Mucosa of rectum (tissue), 2 donors: Measurements from ENCODE around the gene FAM98A.

Experiments used
- H3K27ac ChIP-seq, 2 donors: one replicate each; pipeline ENCODE4 v1.7.0; 2013; ENCODE audit warnings: inconsistent platforms in 2 of 2, low read depth in 2 of 2, low read length in 2 of 2
- H3K27me3 ChIP-seq, 2 donors: one replicate each; pipeline ENCODE4 v1.7.0; 2013; ENCODE audit warnings: low read length in 2 of 2; ENCODE audit not compliant: control insufficient read depth in 2 of 2, insufficient read depth in 2 of 2
- H3K36me3 ChIP-seq, 2 donors: one replicate each; pipeline ENCODE4 v1.7.0; 2013; ENCODE audit warnings: low read length in 2 of 2; ENCODE audit not compliant: control insufficient read depth in 2 of 2, insufficient read depth in 2 of 2
- H3K4me1 ChIP-seq, 2 donors: one replicate each; pipeline ENCODE4 v1.7.0; 2013; ENCODE audit warnings: low read length in 2 of 2, mild to moderate bottlenecking in 1 of 2; ENCODE audit not compliant: control insufficient read depth in 2 of 2, insufficient read depth in 2 of 2
- H3K4me3 ChIP-seq, 2 donors: one replicate each; pipeline ENCODE4 v1.7.0; 2013; ENCODE audit warnings: low read length in 2 of 2
- H3K9ac ChIP-seq, 2 donors: one replicate each; pipeline ENCODE4 v1.7.0; 2013; ENCODE audit warnings: low read length in 2 of 2, low read depth in 1 of 2, mild to moderate bottlenecking in 1 of 2
- H3K9me3 ChIP-seq, 2 donors: one replicate each; pipeline ENCODE4 v1.7.0; 2013; ENCODE audit warnings: low read length in 2 of 2; ENCODE audit not compliant: control insufficient read depth in 2 of 2
- donor health status: healthy.
- donor health status: Normal muscosa, but diverticular disease.

FAM98A gene

GRCh38 chr2:33598561-33599174 lies 431 bp downstream of the FAM98A start:
- Histone ChIP-seq H3K9ac (peak overlapping the region; percentile 89 to 92), H3K27ac (peak overlapping the region; percentile 76 to 84), H3K36me3 (peaks cover 9 to 10% of the 10 kb centered on the region in 2 donors), H3K4me1 (peaks cover 6 to 17% of the 10 kb centered on the region in 2 donors), H3K4me3 (peak overlapping the region; percentile 96 to 98), H3K27me3 (no peaks in the 10 kb centered on the region), H3K9me3 (no peaks in the 10 kb centered on the region)

- H3K9me3 ChIP-seq = no peaks in the 10 kb centered on the region
- H3K4me3 ChIP-seq = no peak overlapping the region
- H3K9ac ChIP-seq = no peak overlapping the region
- H3K27ac ChIP-seq = no peak overlapping the region
- H3K27me3 ChIP-seq = no peaks in the 10 kb centered on the region
- H3K36me3 ChIP-seq = peaks cover 14 to 23% of the 10 kb centered on the region in 2 donors
- peaks cover 6 to 17% of the 10 kb centered on the region in 2 donors for H3K4me1 ChIP-seq
These were observed 2.1 kb downstream of the FAM98A start for GRCh38 chr2:33597026-33597425.

- Histone ChIP-seq H3K9me3 (no peaks in the 10 kb centered on the region), H3K4me3 (no peak overlapping the region), H3K4me1 (peaks cover 6 to 17% of the 10 kb centered on the region in 2 donors), H3K27me3 (no peaks in the 10 kb centered on the region), H3K9ac (no peak overlapping the region), H3K36me3 (peaks cover 27 to 29% of the 10 kb centered on the region in 2 donors), H3K27ac (no peak overlapping the region)
These were observed 3.7 kb downstream of the FAM98A start for GRCh38 chr2:33595385-33595784.

GRCh38 chr2:33589444-33589843 lies 9.7 kb downstream of the FAM98A start:
- Histone ChIP-seq H3K27me3 (no peaks in the 10 kb centered on the region), H3K4me1 (no peaks in the 10 kb centered on the region), H3K9ac (no peak overlapping the region), H3K4me3 (no peak overlapping the region), H3K36me3 (peaks cover 48 to 55% of the 10 kb centered on the region in 2 donors), H3K27ac (no peak overlapping the region), H3K9me3 (no peaks in the 10 kb centered on the region)

DNA sequence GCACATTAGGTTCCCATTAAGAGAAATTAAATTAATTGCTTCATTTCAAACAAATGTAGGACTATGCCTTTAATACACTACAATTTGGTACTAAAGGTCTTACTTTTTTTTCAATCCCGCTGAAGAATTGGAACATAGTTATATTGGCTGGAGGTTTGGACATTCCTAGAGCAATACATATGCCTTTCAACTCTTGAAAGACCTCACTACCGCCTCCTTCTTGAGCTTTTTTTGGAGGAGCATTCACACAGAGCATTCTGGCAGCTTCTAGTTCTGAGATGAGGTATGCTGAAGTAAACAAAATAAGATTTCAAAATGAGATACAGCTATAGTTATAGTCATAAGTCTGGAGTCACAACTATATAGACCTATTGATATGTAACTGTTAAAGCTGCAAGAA lies 10.9 kb downstream of the FAM98A start:
- H3K4me1 ChIP-seq = no peaks in the 10 kb centered on the region
- no peak overlapping the region for H3K4me3 ChIP-seq
- peaks cover 44 to 55% of the 10 kb centered on the region in 2 donors for H3K36me3 ChIP-seq
- H3K27me3 ChIP-seq = no peaks in the 10 kb centered on the region
- no peaks in the 10 kb centered on the region for H3K9me3 ChIP-seq
- H3K27ac ChIP-seq = no peak overlapping the region
- H3K9ac ChIP-seq = no peak overlapping the region

GRCh38 chr2:33586766-33587165 lies 12.3 kb downstream of the FAM98A start:
- Histone ChIP-seq H3K27me3 (no peaks in the 10 kb centered on the region), H3K4me3 (no peak overlapping the region), H3K36me3 (peaks cover 36 to 41% of the 10 kb centered on the region in 2 donors), H3K4me1 (no peaks in the 10 kb centered on the region), H3K27ac (no peak overlapping the region), H3K9me3 (no peaks in the 10 kb centered on the region), H3K9ac (no peak overlapping the region)

DNA sequence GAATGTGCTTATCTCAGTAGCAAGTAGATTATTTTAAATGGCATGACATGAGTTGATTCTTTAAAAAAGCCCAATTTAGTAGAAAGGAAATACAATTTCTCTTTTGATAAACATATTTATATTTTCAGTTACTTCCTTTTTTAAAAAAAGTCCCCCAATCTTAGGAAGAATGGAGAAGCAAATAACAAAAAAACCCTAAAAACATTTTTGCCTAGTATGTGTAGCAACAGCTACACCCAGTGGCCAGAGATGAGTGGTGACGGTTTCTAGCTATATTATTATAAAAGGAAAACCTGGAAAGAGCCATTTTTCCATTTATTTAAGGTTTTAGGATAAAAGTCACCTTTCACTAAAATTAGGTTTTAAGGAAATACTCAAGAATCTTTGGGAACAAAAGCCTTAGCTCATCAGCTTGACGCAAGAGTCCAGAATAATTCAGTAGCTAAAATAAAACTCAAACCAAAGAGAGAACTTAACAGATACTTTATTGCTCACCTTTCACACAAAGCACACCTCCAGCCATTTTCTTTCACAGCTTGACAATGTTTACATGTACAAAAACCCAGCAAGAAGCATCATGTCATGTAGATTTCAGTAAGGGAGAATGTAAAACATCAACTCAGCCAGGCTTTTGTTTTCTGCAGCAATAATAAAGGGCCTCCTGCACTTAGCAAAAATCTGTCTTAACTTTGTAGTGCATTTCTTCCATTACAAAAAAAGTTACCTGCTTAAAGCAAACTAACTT lies 15.7 kb downstream of the FAM98A start:
- Histone ChIP-seq H3K4me3 (no peak overlapping the region), H3K36me3 (peaks cover 25 to 33% of the 10 kb centered on the region in 2 donors), H3K9ac (no peak overlapping the region), H3K4me1 (no peaks in the 10 kb centered on the region), H3K9me3 (no peaks in the 10 kb centered on the region), H3K27ac (no peak overlapping the region), H3K27me3 (no peaks in the 10 kb centered on the region)

DNA sequence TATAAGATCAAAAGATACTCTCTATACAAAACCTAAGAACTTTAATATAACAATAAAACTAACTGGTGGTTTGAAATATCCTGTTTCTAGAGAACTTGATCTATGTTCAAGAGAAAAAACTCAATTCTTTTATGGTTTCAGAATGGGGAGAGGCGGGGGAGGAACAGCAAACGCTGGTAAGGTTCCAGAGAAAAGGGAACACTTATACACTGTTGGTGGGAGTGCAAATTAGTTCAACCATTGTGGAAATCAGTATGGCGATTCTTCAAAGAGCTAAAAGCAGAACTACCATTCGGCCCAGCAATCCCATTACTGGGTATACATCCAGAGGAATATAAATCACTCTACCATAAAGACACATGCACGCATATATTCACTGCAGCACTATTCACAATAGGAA lies 17.2 kb downstream of the FAM98A start:
- H3K9ac ChIP-seq = no peak overlapping the region
- no peak overlapping the region for H3K27ac ChIP-seq
- H3K4me3 ChIP-seq = no peak overlapping the region
- peaks cover 19 to 23% of the 10 kb centered on the region in 2 donors for H3K36me3 ChIP-seq
- H3K9me3 ChIP-seq = no peaks in the 10 kb centered on the region
- no peaks in the 10 kb centered on the region for H3K4me1 ChIP-seq
- H3K27me3 ChIP-seq = no peaks in the 10 kb centered on the region

GRCh38 chr2:33579227-33579626 lies 19.9 kb downstream of the FAM98A start:
- peaks cover 0 to 6% of the 10 kb centered on the region in 2 donors for H3K36me3 ChIP-seq

DNA sequence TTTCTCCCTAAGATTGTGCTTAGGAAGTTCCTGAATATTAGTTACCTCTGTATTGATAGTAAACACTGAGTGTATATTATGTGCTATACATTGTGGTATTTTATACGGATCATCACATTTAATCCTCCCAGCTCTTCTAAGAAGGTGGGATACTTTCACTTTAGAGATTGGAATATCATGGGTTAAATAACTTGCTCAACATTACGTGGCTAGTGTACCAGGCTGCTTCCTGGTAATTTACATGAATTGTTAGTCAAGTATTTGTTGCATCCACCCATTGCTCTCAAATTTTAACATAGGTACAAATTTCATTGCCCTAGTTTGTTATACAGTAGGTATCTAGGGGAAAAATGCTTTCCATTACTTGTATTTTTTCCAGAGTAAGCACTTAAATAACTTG lies 21.4 kb downstream of the FAM98A start:
- H3K27me3 ChIP-seq = no peaks in the 10 kb centered on the region
- no peak overlapping the region for H3K27ac ChIP-seq
- no peak overlapping the region for H3K9ac ChIP-seq
- H3K4me1 ChIP-seq = no peaks in the 10 kb centered on the region
- no peak overlapping the region for H3K4me3 ChIP-seq
- no peaks in the 10 kb centered on the region for H3K36me3 ChIP-seq
- no peaks in the 10 kb centered on the region for H3K9me3 ChIP-seq

More at GRCh38 chr2:33579227-33579626, 19.9 kb downstream of the FAM98A start:
- H3K27me3 ChIP-seq = no peaks in the 10 kb centered on the region
- no peaks in the 10 kb centered on the region for H3K9me3 ChIP-seq
- no peak overlapping the region for H3K4me3 ChIP-seq
- H3K9ac ChIP-seq = no peak overlapping the region
- no peak overlapping the region for H3K27ac ChIP-seq
- H3K4me1 ChIP-seq = no peaks in the 10 kb centered on the region
